GM12873 (cell line): ENCODE data around the gene TPM1.

Experiments used
- CTCF ChIP-seq: IDR thresholded peaks from 2 replicates; pipeline ENCODE4 v1.5.1; 2012; ENCODE audit warnings: low read depth, mild to moderate bottlenecking, moderate library complexity, low read length, control low read depth; ENCODE audit not compliant: insufficient read depth; ENCODE audit errors: missing control alignments

Gene TPM1

GRCh38 chr15:63067976-63068743 lies 25.6 kb downstream of the TPM1 start:
- no peak for TF ChIP-seq CTCF

GRCh38 chr15:63069616-63070090 lies 27.1 kb downstream of the TPM1 start:
- no peak for TF ChIP-seq CTCF

- no peak for TF ChIP-seq CTCF
These were observed 28.2 kb downstream of the TPM1 start for GRCh38 chr15:63070681-63071129.

- TF ChIP-seq CTCF, result no peak
These were observed 28.9 kb downstream of the TPM1 start for GRCh38 chr15:63071288-63071909.

- TF ChIP-seq CTCF, result no peak
These were observed 29.6 kb downstream of the TPM1 start for GRCh38 chr15:63072023-63072650.

- TF ChIP-seq CTCF, result no peak
These were observed 30.3 kb downstream of the TPM1 start for GRCh38 chr15:63072809-63073277.
